HG03521 (cell line): ENCODE results near the gene ADAMTSL5.

Experiments
- ATAC-seq: cut with Tn5 transposase; IDR thresholded peaks from one replicate; pipeline ENCODE4 v1.9.1; 2021; ENCODE audit warnings: mild to moderate bottlenecking, moderate library complexity; ENCODE audit not compliant: unreplicated experiment

Gene ADAMTSL5

DNA sequence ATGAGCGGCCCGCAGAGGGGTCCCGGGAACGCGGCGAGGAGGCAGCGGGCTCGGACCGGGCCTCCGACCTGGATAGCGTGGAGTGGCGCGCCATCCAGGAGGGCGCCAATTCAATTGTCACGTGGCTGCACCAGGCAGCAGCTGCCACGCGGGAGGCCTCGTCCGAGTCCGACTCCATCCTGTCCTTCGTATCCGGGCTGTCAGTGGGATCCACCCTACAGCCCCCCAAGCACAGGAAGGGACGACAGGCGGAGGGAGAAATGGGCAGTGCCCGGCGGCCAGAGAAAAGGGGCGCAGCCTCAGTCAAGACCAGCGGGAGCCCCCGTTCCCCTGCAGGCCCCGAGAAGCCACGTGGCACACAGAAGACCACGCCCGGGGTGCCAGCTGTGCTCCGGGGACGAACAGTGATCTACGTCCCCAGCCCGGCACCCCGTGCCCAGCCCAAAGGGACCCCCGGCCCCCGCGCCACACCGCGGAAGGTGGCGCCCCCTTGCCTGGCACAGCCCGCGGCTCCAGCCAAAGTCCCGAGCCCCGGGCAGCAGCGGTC, 44.5 kb downstream of the ADAMTSL5 start:
- ATAC-seq = no peak

GRCh38 chr19:1467490-1468273, 45.1 kb downstream of the ADAMTSL5 start:
- ATAC-seq = no peak

DNA sequence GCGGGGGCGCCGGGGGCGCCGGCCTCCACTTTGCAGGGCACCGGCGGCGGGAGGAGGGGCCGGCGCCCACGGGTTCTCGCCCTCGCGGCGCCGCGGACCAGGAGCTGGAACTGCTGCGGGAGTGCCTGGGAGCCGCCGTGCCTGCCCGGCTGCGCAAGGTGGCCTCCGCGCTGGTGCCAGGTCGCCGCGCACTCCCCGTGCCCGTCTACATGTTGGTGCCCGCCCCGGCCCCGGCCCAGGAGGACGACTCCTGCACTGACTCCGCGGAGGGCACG, 45.7 kb downstream of the ADAMTSL5 start:
- no peak for ATAC-seq

DNA sequence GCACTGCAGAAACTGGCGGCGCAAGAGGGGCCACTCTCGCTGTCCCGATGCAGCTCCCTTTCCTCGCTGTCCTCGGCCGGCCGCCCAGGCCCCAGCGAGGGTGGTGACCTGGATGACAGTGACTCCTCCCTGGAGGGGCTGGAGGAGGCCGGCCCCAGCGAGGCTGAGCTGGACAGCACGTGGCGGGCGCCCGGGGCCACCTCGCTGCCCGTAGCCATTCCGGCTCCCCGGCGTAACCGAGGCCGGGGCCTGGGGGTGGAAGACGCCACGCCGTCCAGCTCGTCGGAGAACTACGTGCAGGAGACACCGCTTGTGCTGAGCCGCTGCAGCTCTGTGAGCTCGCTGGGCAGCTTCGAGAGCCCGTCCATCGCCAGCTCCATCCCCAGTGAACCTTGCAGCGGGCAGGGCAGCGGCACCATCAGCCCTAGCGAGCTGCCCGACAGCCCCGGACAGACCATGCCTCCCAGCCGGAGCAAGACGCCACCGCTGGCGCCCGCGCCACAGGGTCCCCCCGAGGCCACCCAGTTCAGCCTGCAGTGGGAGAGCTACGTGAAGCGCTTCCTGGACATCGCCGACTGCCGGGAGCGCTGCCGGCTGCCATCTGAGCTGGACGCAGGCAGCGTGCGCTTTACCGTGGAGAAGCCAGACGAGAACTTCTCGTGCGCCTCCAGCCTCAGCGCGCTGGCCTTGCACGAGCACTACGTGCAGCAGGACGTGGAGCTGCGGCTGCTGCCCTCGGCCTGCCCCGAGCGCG, 46.2 kb downstream of the ADAMTSL5 start:
- no peak for ATAC-seq

DNA sequence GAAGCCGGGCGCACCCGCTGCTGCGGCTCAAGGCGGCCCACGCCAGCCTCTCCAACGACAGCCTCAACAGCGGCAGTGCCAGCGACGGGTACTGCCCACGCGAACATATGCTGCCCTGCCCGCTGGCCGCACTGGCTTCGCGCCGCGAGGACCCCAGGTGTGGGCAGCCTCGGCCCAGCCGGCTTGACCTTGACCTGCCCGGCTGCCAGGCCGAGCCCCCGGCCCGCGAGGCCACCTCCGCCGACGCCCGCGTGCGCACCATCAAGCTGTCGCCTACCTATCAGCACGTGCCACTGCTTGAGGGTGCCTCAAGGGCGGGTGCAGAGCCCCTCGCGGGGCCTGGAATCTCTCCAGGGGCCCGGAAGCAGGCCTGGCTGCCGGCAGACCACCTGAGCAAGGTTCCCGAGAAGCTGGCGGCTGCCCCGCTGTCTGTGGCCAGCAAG, 46.8 kb downstream of the ADAMTSL5 start:
- ATAC-seq = no peak

GRCh38 chr19:1465191-1466016, 47.4 kb downstream of the ADAMTSL5 start:
- no peak for ATAC-seq

GRCh38 chr19:1461862-1462261, 51.0 kb downstream of the ADAMTSL5 start:
- ATAC-seq = no peak

DNA sequence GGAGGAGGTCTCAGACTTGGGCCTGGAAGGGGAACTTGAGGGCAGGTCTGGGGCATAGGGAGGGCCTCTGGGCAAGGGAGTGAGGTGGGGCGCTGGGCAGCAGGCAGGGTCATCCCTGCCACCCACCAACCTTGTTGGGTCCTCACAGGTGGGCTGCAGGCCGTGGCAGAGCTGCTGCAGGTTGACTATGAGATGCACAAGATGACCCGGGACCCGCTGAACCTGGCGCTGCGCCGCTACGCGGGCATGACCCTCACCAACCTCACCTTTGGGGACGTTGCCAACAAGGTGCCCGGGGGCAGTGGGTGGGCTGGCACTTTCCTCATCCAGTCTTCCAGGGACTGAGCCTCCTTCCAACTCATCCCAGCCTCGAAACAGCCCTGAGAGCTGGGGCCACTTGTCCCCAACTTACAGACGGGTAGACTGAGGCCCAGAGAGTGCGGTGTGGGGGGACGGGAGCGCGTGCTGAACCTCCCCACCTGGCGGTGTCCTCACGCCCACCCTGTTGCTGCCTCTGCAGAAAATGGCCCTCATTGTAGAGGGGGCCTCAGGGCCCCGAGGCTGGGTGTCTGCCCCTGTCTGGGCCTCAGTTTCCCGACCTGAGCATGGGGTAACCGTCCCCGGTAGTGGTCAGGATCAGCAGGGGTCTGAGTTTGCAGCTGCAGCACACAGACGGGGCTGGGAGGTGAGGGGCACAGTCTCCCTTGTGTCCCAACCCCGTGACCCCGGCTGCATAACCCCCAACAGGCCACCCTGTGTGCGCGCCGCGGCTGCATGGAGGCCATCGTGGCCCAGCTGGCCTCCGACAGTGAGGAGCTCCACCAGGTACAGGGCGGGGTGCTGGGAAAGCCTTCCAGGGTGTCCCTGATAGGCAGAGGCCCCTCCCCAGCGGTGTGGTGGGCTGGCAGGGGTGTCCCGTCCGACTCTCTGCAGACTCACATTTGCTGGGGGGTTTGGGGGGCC, 52.5 kb downstream of the ADAMTSL5 start:
- no peak for ATAC-seq

DNA sequence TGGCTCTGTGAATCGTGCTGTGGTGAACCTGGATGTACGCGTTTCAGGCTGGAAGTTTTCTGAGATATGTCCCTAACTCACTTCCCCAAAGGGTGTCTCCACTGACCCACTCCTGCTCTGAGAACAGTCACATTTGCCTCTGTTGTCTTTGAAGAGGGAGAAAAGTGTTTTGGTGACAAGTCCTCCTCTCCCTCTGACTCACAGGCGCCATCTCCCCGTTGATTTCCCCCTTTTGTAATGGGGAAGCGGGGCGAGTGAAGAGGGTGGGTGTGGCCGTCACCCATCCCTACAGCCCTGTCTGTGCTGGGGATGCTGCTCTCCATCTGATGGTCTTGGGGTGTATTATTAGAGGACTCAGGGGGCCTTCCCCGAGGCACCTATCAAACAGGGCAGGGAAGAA, 53.3 kb downstream of the ADAMTSL5 start:
- no peak for ATAC-seq

DNA sequence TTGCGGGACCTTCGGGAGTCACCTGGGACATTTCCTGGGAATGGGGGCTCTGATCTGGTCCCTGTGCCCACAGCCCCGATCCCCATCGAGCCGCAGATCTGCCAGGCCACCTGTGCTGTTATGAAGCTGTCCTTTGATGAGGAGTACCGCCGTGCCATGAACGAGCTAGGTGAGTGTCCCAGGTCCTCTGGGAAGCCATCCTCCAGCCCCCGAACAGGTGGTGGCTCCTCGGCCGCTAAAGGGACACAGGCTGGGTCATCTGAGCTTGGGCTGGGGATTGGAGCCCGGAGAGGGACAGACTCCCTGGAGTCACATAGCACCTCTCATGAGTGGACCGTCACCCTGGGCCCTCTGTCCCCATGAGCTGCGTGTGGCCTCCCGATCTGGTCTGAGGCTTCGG, 54.9 kb downstream of the ADAMTSL5 start:
- ATAC-seq = no peak

- ATAC-seq = no peak
Observed at GRCh38 chr19:1457031-1457739, 55.6 kb downstream of the ADAMTSL5 start.

GRCh38 chr19:1456121-1456900, 56.5 kb downstream of the ADAMTSL5 start:
- ATAC-seq = no peak

DNA sequence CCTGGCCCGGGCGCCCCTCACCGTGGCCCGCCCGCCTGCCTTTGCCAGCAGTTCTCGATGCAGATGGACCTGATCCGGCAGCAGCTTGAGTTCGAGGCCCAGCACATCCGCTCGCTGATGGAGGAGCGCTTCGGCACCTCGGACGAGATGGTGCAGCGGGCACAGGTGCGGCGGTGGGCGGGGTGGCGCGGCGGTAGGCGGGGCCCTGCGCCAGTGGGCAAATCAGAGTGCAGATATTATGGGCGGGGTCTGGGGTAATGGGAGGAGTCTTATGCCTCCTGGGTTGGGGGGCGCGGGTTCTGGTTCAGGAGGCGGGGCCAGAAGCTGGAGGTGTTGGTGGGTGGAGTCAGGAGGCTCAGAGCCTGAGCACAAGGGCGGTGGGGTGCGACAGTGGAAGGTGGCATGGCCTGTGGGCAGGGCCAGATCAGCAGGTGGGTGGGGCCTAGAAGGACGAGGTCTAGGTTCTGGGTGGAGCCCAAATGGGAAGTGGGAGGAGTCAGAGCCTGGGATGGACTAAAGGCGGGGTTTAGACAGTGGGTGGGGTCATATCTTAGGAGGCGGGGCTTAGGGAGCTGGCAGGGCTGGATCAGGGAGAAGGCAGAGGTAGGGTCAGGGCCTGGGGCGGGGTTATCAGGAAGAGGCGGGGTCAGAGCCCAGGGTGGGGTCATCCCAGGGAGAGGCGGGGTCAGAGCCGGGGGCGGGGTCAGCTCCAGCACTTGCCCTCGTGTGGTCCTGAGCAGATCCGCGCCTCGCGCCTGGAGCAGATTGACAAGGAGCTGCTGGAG, 57.3 kb downstream of the ADAMTSL5 start:
- ATAC-seq = no peak
